COLO668 (cell line): ENCODE measurements around the gene MIDN.

Source experiments
- DNase-seq: peaks from one replicate; lab custom pipeline; 2025; ENCODE audit not compliant: unreplicated experiment; lab: John Stamatoyannopoulos, UW

MIDN gene

DNA sequence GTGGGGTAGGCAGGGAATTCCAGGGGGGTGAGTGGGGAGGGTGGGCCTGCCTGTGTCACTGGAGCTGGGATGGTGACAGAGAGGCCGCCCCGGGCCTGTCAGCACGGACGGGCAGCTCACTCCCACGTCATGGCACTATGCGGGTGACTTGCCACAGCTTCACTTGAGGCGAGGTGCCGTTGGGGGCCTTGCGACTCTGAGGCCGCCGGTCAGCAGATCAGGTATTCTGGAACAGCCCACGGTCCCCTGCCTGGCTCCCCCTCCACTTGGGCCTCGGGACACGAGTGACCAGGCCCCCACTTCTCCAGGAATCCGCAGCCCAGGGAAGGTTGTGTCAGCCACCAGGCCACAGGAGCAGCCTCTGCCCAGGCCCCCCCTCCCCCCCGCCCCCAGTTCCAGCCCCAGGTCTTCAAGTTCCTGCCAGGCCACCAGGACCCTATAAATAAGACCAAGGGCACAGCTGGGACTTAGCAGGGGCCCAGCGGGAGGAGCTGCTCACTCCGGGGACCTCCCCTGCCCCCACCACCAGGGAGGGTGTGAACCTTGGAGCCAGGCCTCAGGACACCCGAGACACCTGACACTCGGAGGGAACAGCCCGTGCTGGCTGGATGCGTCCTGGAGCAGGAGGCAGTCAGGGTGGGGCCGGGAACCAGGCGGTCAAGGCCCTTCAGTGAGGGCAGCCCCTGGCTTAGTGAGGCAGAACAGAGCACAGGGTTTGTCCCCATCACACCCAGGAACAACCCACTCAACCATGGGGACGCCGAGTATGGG lies 2.7 kb upstream of the MIDN start:
- DNase-seq: peak; percentile 57

DNA sequence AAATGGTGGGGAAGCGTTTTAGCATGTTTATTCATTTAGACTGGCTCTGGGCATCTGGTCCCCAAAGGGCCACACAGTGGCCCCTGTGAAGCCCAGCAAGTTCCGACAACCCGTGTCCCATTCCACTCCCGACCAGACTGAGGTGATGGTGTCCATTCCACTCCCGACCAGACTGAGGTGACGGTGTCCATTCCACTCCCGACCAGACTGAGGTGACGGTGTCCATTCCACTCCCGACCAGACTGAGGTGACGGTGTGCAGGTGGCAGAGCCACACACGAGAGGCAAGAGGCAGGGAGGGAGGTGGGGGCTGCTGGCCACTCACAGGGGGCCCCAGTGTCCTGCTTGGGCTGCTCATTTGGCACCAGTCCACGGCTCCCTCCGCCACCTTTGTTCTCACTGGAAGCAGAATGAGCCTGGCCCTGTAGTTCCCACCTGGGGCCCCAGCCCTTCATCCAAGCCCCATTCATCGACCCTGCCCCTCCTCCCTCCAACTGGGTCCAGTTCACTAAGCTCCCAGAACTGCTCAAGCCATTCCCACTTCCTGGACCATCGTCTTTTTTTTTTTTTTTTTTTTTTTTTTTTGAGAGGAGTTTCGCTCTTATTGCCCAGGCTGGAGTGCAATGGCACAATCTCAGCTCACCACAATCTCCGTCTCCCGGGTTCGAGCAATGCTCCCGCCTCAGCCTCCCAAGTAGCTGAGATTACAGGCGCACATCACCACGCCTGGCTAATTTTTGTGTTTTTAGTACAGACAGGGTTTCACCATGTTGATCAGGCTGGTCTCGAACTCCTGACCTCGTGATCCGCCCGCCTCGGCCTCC lies 1.9 kb upstream of the MIDN start:
- DNase-seq: peak; percentile 70

DNA sequence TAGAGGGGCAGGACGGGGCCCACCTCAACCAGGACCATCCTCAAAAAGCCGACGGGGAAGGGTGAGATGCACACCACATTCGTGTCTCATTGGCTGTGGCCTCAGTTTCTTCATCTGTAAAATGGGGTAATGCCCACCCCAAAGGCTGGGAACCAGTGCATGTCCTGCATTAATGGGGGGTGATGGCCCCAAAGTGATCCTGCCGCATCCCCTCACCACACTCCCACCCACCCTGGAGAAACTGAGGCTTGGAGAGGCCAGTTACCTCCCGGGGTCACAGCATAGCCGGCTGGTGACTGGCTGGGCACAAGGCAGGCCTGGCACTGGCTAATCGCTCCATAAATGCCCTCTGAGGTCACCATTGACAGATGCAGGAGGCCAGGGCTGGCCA lies 640 bp upstream of the MIDN start:
- no peak for DNase-seq

DNA sequence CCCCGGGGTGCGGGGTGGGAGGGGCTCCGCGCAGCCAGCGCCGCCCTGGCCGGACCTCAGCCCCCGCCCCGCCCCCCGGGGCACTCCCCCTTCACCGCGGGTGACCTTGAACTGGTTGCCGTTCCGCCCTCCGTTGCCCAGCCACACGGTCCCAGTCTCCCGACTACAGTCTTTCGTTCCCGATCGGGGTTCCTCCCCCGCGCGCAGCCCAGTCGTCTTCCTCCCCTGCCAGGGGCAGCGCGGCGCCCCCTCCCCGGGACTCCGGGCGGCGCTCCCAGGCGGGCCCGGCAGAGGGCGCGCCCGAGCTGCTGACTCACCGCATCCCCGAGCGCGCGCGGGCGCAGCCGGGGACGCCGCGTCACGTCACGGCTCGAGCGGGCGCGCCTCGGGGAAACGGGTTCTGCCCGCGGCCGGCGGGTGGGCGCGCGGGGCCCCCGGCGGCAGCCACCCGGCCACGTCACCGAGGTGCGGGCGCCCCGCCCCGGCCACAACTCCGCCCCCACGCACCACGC lies 459 bp downstream of the MIDN start:
- DNase-seq: peak; percentile 88

DNA sequence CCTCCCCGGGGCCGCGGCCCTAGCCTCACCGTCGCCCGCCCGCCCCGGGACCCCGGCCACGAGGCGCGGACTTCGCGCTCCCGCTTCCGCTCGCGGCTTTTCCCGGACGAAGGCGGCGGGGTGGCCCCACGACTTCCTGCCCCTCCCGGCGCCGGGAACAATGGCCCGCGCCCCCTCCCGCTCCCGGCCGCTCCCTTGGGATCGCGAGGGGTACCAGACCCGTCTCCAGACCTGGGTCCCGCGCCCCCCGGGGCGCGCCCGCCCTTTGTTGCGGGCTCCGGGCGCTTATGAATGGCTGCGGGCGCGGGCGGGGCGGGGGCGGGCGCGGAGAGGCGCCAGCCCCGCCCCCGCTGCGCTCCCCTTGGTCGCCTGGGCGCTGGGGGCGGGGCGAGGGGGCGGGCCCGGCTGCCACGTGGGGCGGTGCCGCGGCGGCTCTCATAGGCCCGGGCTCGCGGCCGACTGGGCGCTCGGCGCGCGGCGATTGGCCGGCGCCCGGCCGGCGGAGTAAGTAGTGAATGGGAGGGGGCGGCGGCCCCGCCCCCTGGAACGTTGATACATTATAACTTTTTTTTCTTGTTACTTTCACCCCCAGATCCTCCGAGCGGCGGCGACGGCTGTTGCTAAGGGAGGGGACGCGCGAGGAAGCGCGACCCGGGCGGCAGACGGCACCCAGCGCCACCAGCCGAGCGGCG lies 1.1 kb downstream of the MIDN start:
- peak; percentile 98 for DNase-seq

DNA sequence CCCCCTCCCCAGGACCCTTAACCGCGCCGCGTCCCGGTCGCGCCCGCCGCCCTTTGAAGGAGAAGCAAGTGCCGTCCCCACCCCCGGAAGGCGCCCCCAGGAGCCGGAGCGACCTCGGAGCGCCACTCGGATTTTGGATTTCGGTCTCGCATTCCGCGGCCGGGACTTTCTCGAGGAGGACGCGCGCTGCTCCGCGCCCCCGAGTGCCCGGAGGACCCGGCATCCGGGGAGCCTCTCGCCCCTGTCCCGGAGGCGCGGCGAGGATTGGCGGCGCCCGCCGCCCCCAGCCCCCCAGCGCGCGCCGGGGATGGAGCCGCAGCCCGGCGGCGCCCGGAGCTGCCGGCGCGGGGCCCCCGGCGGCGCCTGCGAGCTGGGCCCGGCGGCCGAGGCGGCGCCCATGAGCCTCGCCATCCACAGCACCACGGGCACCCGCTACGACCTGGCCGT lies 1.6 kb downstream of the MIDN start:
- peak; percentile 60 for DNase-seq

DNA sequence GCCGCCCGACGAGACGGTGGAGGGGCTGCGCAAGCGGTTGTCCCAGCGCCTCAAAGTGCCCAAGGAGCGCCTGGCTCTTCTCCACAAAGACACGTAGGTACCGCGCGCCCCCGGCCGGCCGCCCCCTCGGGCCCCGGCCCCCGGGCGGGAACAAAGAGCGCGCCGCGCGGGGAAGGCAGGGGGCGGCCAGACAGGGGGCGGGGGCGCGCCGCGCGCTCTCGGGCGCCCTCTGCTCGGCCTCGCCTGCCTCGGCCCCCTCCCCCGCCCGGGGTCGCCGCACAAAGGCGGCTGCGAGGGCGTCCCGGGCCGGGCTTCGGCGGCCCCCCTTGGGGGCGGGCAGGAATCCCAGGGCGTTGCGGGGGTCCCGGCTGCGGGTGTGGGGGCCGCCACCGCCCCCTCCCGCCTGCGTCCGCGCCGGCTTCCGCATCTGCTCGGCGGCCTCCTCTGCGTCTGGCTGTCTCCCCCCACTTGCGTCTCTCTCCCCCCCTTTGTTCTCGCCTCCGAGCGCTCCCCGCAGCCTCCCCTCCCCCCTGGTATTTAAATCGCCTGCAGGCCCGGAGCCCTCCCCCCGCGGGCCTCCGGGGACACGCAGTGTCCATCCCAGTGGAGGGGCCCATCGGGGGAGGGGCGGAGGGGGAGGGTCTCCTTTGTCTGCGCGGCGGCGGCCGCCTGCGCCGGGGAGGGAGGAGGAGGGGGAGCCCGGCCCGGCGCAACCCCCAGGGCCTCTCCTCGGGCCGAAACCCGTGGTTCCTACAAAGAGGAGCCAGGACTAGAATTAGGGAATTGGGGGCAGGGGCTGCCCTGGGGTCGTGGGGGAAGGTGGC lies 2.3 kb downstream of the MIDN start:
- peak; percentile 83 for DNase-seq

DNA sequence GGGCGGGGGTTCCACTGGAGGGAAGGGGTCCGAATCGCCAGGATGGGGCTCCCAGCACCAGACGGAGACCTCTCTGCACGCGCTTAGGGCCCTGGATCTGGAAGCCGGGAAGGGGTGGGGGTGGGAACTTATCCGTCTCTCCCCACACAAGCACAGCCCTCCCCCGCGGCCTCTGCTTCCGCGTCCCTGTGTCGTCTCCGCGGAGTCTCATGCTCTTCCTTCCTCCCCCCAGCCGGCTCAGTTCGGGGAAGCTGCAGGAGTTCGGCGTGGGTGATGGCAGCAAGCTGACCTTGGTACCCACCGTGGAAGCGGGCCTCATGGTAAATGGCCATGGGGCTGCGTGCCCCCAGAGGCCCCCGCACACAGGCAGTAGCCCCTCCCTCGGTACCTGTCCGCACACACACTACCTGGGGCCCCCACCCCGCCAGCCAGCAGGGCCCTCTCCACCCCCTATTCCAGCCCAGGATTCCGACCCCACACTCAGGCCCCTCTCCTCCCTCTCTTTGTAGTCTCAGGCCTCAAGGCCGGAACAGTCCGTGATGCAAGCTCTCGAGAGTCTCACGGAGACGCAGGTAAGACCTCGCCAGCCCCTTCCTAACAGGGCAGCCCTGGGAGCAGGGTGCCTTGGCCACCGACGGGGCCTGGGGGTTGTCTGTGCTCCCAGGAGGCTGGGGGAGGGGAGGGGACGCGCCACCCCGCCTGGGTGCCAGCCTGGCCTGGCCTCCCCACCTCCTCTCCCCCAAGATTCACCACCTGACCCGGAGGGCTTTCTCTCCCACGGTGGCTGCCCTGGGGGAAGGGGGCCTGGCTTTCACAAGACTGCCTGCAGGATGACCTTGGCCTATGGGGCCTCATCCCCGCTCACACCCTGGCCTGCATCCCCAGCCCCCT lies 3.2 kb downstream of the MIDN start:
- peak; percentile 86 for DNase-seq

DNA sequence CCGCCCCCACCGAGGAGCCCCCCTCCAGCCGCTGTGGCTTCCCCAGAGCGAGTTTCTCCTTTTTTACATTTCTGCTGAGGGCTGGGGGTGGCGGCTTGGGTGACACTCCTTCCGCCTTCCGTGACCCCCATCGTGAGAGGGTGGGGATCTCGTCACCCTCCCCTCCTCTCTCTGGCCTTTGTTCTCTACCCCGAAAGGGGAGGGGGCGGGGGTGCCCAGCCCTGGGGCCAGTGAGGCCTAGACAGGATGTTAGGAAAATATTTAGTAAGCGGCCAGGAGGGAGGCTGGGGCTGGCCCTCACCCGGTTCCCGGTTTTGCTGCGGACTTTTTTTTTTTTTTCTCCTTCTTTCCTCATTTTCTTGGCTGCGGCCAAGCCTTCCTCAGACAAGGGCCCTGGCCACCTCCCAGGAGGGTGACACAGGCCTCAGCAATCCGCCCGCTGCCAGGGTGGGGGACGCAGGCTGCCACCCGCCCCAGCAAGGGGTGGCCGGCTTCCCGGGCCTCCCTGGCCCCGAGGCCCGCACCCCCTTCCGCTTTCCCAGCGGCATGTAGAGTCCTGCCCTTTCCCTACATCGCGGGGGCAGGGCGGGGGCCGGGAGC lies 3.9 kb downstream of the MIDN start:
- peak; percentile 76 for DNase-seq

DNA sequence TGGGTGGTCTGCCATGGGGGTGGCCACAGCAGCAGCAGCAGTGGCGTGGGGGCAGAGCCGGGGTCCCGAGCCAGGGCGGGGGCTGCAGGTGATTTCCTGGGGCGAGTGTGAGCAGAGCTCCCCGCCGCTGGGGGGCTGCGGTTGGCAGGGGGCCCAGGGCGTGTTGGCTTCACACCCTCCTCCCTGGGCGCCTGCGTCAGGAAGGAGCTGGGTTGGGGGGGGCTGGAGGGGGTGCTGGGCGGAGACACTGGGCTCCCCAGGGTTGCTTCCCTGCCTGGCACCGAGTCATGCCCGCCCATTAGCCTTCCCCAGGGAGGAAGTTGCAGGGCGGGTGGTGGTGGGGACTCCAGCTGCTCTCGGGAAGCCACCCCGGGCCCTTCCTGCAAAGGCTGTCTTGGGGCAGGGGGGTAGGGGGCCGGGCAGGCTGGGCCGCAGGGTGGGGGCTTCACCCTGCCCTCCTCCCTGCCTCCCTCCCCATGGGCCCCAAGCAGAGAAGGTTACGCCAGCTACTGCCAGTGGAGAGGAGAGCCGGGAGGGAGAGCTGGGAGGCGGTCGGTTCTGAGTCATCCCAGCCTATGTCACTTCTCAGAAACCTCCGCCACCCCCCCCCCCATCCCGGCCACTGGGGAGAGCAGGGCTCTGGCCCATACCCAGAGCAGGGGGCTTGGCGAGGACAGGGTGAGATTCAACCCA lies 4.6 kb downstream of the MIDN start:
- peak; percentile 79 for DNase-seq

DNA sequence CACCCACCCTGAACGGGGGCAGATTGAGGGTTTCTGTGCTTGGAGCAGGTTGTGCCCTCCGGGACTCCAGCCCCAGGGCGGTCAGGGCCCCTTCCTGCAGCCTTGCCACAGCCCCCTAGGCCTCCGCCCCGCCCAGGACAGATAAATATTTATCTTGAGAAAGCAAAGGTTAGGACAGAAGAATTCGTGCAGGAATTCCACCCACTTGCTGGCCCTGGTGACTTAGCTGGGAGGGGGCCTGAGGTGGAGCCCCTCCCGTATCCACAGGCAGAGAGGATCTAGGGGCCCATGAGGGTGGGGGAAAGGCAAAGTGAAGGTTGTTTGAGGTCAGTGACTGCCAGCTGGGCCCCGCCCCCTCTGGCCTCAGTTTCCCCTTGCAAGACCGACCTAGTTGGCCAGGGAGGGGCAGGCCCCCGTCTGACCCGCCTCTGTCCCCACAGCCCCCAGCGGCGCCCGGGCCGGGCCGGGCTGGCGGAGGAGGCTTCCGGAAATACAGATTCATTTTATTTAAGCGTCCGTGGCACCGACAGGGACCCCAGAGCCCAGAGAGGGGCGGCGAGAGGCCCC lies 5.2 kb downstream of the MIDN start:
- DNase-seq: no peak

DNA sequence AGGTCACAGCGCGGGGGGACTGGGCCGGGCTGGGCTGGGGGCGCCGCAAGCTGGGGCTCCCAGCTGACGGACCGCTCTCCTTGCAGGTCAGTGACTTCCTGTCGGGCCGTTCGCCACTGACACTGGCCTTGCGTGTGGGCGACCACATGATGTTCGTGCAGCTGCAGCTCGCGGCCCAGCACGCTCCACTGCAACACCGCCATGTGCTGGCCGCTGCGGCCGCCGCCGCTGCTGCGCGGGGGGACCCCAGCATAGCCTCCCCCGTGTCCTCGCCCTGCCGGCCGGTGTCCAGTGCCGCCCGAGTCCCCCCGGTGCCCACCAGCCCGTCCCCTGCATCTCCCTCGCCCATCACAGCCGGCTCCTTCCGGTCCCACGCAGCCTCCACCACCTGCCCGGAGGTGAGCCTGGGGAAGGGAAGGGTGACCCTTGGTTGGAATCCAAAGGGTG lies 5.7 kb downstream of the MIDN start:
- no peak for DNase-seq

DNA sequence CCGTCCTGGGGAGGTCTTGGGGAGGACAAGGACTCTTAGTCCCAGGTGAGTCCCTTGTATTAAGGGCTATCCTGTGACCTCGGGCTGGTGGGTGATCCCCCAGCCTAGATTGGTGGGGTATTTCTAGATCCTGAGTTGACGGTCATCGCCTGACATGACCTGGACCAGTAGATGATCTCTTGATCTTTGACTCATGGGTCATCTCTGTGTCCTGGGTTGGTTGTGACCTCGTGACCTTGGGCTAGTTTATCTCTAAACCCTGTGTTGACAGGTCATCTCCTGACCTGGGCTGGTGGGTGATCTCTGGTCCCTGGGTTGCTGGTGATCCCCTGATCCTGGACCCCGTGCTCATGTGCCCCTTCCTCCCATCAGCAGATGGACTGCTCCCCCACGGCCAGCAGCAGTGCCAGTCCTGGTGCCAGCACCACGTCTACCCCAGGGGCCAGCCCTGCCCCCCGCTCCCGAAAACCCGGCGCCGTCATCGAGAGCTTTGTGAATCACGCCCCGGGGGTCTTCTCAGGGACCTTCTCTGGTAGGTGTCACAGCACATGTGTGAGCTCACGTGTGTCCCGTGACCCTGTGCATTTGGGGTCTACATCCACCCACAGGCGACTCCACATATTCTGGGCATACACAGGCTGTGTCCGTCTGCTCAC lies 6.3 kb downstream of the MIDN start:
- no peak for DNase-seq

DNA sequence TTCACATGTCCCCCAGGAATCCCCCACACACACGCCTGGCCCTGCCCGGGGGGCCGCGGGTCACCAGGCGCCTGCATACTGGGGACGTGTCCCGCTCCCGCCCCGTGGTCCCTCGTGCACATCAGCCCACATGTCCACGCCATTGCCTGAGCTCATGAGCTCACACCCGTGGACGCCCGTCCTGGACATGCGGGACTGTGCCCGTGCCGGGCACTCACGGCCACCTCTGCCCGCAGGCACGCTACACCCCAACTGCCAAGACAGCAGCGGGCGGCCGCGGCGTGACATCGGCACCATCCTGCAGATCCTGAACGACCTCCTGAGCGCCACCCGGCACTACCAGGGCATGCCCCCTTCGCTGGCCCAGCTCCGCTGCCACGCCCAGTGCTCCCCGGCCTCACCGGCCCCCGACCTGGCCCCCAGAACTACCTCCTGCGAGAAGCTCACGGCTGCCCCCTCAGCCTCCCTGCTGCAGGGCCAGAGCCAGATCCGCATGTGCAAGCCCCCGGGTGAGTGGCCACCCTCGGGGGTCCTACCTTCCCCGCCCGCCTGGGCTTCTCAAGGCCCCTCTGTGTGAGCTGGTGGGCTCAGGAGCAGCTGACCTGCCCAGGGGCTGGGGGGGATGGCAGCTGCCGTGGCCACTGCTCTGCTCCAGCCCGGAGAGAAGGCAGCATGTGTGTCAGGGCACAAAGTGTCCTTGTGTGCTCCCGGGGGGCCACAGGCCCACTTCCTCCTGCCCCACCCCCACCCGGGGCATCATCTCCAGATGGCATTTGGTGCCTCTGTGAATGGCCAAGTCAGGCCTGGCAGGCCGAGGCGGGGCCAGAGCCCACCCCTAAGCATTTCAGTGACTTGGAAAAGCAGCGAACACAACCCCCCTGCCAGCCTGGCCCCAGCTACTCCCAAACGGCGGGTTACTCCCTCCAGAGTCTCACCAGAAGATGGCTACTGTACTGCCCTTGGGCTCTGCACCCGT lies 7.1 kb downstream of the MIDN start:
- DNase-seq: no peak

DNA sequence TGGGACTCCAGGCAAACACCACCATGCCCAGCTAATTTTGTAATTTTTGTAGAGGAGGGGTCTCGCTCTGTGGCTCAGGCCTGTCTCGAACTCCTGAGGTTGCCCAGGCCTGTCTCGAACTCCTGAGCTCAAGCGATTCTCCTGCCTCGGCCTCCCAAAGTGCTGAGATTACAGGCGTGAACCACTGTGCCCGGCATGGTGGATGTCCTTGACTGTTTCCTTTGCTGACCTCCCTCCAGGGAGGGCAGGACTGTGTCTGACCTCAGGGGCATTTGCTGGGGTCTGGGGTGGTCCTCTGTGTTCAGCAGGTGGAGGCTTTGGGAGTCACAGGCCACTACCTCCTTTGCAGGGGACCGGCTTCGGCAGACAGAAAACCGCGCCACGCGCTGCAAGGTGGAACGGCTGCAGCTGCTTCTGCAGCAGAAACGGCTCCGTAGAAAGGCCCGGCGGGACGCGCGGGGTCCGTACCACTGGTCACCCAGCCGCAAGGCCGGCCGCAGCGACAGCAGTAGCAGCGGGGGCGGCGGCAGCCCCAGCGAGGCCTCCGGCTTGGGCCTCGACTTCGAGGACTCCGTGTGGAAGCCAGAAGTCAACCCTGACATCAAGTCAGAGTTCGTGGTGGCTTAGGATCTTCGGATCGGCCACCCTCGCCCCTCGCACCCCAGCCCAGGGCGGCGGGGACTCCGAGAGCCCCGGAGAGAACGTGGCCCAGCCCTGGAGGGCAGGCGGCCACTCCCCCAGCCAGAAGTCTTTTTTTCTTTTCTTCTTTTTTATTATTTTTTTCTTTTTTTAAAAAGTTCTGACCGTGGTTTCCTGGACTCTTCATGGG lies 8.5 kb downstream of the MIDN start:
- DNase-seq: no peak
